HG03135 (cell line): ENCODE data around the gene WDR70.
"Not testable (repeated sequence)": the region's sequence is repeated elsewhere in the genome, so short reads cannot be mapped to it uniquely, and the experiment has no call there.

Source experiments
- ATAC-seq: cut with Tn5 transposase; IDR thresholded peaks from one replicate; pipeline ENCODE4 v1.9.1; 2021; ENCODE audit warnings: mild to moderate bottlenecking, moderate library complexity; ENCODE audit not compliant: unreplicated experiment

WDR70 gene

DNA sequence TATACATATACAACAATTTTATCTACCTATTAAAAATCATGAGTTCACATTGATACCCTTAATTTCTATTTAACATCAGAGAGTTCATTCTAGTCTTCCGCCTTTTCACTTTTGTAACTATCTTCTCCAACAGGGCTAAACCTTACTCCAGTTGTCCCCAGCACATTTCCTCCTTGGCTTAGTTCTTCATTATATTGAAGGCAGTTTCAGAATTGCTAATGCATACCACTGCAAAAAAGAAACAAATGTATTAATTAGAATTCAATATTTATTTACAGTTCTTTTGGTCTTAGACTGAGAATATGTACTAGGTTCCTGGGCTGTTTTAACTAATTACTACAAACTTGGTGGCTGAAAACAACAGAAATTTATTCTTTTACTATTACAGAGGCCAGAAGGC lies 132.5 kb downstream of the WDR70 start:
- ATAC-seq, result no peak

DNA sequence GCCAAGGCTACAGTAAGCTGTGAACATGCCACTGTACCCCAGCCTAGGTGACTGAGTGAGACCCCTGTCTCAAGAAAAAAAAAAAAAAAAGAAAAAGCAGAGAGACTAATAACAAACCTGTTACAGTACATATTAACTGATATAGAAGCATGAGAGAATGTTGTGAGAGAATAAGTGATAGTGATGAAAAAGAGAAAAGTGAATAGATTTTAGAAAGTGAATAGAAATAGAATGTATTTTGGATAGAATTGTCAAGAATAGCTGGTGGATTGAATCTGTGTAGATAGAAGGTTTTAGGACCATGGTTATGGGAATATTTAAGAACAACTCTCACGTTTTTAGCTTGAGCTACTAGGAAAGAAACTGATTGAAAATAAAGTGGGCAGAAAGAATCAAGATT lies 135.8 kb downstream of the WDR70 start:
- no peak for ATAC-seq

DNA sequence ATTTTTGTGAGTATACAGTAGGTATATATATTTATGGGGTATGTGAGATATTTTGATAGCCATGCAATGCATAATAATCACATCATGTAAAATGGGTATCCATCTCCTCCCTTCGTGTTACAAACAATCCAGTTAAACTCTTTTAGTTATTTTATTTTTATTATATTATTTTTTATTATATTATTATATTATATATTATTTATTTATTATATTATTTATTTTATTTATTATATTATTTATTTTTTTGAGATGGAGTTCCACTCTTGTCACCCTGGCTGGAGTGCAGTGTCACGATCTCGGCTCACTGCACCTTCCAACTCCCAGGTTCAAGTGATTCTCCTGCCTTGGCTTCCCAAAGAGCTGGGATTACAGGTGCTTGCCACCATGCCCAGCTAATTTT lies 138.6 kb downstream of the WDR70 start:
- no peak for ATAC-seq

DNA sequence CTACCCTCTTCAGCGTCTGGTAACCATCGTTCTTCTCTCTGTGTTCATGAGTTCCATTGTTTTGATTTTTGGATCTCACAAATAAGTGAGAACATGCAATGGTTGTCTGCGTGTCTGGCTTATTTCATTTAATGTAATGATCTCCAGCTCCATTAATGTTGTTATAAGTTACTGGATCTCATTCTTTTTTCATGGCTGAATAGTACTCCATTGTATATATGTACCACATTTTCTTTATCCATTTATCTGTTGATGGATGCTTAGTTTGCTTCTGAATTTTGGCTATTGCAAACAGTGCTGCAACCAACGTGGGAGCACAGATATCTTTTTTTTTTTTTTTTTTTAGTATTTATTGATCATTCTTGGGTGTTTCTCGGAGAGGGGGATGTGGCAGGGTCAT lies 139.2 kb downstream of the WDR70 start:
- not testable (repeated sequence) for ATAC-seq

DNA sequence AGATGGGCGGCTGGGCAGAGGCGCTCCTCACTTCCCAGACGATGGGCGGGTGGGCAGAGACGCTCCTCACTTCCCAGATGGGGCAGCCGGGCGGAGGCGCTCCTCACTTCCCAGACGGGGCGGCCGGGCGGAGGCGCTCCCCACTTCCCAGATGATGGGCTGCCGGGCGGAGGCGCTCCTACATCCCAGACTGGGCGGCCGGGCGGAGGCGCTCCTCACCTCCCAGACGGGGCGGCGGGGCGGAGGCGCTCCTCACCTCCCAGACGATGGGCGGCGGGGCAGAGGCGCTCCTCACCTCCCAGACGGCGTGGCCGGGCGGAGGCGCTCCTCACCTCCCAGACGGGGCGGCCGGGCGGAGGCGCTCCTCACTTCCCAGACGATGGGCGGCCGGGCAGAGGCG lies 140.2 kb downstream of the WDR70 start:
- ATAC-seq, result no peak

DNA sequence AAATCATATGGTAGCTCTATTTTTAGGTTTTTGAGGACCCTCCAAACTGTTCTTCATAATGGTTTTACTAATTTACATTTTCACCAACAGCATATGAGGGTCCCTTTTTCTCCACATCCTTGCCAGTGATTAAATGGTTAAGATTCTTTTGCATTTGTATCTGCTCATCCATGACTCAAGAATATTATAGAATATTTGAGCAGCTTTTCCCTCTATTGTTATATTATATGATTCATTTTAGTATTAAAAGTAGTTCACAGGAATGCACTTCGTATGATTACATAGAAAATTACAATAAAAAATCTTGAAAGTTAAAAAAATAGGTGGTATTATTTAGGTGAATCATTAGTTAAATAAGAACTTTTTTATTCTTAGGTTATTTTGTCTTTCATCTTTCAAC lies 140.7 kb downstream of the WDR70 start:
- no peak for ATAC-seq

DNA sequence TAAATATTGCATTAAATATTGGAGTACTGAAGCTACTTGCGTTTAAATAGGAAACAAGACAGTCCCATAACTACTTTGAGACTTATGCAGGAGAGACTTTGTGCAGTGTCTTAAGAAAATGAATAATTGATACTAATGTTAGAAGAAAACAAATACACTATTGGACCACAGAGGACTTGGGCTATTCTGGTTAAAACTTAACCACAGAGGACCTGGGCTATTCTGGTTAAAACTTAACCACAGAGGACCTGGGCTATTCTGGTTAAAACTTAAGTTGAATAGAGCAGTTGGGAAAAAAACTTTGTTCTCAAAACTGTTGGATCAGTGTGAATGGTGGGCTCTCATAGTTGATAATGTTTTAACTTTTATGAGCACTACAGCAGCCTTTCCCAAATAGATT lies 141.7 kb downstream of the WDR70 start:
- ATAC-seq, result no peak

DNA sequence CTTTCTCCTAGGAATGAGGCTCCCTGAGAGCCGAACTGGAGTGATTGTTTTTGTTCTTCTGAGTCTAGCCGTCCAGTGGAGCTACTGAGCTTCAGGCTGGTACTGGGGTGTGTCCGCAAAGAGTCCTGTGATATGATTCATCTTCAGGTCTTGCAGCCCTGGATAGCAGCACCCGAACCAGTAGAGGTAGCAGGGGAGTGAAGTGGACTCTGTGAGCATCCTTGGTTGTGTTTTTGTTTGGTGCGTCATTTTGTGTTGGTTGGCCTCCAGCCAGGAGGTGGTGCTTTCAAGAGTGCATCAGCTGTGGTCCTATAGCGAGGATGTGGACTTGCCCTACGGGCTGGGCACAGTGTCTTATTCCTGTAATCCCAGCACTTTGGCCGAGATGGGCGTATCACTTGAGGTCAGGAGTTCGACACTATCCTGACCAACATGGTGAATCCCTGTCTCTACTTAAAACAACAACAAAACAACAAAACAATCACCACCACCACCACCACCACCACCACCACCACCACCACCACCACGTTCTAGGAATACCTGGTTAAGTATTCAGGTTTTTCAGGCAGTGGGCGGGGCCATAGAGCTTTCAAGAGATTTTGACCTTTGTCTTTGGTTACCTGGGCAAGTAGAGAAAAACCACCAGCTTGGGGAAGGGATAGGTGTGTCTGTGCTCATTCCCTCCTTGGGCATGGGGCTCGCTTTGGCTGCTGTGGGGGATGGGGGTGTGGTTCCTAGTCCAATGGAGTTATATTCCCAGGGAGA lies 154.0 kb downstream of the WDR70 start:
- no peak for ATAC-seq

DNA sequence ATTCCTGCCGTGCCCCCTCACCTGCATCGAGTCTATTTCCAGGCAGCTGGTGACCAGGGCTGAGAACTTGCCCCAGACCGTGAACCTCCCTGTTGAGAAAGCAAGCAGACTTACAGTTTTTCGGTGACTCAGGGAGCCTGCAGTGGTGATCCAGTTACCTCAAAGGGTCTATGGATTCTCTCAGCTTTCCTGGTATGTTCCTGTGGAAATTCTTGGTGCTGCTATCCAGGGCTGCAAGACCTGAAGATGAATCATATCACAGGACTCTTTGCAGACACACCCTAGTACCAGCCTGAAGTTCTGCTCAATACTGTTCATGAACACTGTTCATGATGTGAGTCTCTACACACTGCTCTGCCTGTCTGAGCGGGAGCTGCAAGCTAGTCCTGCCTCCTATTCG lies 154.7 kb downstream of the WDR70 start:
- no peak for ATAC-seq

DNA sequence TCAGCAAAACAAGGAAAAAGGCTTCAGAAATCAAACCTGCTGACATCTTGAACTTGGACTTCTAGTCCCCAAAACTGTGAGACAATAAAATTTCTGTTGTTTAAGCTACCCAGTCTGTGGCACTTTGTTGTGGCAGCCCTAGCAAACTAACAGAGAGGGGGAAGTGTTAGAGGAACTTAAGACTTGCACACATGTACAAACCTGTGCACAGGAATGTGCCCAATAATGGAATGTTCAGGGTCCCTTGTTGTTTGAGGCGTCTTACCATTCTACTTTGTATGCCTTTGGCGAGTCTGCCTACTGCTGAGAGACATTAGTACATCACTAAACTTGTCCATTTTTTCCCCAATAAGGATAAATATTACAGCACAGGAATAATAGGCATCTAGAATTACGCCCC lies 160.3 kb downstream of the WDR70 start:
- ATAC-seq, result no peak

DNA sequence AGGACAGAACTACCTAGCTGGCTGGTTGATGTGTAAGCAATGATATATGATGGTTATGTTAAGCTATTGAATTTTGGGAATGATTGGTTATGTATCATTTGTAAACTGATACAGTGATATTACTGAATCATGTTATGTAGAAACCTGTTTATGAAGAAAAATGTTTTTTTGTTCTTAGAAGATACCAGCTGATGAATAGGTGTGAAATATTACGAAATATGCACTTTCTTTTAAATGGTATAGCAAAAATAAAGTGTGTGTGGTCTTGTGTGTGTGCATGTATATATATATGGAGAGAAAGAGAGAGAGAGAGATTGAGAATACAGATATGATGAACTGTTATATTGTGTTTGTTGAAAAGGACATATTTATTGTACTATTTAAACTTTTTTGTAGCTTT lies 164.1 kb downstream of the WDR70 start:
- no peak for ATAC-seq

DNA sequence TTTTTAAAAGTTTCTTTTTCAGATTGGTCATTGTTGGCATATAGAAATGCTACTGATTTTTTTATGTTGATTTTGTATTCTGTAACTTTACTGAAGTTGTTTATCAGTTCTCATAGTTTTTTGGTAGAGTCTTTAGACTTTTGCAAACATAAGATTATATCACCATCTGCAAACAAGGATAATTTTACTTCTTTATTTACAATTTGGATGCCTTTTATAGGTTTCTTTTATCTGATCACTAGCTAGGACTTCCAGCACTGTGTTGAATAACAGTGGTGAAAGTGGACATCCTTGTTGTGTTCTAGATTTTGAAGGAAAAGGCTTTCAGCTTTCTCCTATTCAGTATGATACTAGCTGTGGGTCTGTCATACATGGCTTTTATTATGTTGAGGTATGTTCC lies 170.3 kb downstream of the WDR70 start:
- no peak for ATAC-seq

DNA sequence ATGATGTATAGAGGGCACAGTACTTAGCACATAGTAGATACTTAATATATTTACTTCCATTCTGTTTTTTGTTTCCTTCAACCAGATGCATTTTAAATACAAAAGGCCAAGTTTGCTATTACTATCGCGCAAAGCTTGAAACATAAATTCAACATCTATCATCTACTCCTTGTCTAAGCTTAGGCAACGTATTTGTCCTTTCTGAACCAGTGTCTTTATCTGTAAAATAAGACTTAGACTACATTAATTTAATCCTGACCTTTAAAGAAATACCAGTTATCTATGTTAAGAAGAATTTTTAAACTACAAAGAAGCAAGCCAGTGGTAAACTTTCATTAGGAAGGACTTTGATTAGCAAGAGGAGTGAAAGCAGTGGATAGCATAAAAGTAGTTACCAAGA lies 173.0 kb downstream of the WDR70 start:
- ATAC-seq, result no peak

DNA sequence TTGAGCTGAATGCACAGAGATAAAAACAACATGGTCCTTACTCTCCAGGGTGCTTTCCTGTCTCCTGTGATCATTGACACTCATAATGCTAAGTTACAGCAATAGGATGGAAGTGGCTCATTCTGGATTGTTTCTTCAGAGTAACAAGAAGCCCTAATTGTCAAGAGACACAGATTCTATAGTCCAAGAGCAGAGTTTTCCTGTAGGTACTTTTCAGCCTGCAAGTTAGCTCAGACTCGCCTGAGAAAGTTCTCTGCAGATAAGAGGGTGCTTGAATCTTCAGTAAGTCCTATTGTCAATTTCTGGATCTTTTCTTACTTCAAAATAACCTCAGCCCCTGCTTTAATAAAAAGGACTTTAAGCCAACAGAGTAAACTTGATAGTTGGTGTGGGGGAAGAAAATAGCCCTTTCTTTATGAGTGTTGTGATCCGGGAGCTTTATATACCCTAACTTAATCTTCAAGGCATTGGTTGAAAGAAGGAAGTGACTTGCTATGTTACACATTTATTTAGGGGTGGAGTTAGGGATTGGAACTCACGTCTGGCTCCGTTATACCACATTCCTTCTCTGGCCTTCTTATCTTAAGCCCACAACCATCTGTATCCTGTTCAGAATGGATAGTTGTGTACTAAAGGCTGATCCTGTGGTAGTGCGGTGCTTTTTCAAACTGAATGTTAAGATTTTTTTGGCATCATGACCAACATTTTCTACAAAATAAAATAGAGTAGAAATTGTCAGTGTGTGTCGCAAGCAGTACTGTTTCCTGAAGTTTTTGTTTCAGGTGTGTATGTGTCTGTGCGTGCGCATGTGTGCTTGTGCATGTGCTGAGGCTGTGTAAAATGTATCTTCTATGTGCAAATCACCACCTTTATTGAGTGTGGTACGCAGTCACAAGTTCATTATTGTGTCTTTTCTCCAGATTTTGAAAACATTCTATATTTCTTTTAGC lies 173.9 kb downstream of the WDR70 start:
- ATAC-seq, result no peak

DNA sequence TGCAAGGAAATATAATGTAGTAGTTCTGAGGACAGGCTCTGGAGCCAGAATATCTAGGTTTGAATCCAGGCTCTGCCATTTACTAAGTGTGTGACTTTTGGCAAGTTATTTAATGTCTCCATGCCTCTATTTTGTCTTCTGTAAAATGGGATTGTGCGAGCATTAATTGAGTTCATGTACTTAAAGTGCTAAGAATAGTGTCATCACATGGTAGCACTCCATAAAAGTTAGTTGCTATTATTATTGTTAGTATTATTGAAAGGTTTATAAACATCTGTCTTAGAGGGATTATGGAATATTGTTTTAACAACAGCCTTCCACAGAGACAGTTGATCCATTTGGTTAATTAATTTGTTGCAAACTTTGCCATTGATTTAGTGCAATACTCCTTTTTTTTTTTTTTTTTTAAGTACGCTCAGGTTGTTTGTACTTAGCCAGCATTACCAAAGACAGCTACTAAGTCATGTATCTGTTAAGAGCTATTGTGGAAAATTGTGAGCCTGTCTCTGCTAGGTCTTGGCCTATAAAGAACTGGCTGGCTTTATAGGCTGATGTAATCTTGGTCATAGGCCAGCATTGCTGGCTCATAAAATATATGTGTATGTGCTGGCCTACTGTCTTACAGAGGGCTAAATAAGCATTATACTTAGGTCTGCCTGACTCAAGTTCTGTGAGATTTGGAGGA lies 174.7 kb downstream of the WDR70 start:
- no peak for ATAC-seq

DNA sequence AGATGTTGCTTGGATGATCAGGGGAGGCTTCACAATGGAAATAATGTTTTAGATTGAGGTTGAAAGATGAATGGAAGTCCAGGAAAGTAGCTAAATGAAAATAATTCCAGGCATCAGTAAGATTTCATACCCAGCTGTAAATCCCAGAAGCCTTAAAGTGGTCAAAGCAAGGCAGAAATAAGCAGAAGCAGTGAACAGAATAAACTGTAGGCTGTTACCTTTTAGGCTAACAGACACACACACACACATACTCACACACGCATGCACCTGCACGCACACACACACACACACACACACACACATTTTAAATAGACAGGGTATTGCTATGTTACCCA lies 175.3 kb downstream of the WDR70 start:
- no peak for ATAC-seq

DNA sequence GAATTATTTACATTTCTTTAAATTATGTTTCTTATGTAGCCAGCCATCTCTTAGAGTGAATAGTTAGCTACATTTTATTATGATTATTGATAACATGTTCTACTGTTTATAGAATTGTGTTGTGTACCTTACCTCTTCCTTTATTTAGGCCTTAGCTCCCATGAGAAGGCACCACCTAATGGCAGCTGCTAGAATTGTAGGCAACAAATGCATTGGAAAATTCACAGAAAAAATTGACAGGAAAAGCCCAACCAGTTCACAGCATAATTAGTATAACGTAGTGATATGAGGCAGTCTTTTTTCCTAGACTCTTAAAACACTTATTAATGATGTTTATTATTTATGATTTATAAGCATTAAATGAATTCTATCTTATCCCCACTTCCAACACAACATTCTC lies 175.8 kb downstream of the WDR70 start:
- ATAC-seq, result no peak

DNA sequence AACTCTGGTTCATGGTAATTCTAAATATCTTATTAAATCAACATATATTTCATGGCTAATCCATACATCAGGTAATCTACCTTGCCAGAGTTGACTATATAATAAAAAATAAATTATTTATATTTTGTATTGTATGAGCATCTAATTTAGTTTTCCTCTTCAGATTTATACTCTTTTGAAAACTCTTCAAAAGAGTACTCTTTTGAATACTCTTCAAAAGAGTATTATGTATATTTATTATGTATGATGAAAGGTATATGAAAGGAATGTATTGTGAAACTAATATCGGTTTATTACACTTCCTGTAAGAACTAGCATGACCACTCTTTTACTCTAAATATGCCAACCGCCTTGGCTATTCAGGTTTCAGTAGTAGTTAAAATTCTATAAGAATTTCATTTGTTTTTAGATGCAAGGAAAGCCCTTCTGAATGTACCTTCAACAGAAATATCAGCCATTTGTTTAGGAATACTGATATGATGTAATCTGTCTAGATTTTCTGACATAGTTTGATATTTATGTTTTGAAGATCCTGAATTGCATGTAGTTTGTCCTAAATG lies 178.7 kb downstream of the WDR70 start:
- ATAC-seq, result no peak

DNA sequence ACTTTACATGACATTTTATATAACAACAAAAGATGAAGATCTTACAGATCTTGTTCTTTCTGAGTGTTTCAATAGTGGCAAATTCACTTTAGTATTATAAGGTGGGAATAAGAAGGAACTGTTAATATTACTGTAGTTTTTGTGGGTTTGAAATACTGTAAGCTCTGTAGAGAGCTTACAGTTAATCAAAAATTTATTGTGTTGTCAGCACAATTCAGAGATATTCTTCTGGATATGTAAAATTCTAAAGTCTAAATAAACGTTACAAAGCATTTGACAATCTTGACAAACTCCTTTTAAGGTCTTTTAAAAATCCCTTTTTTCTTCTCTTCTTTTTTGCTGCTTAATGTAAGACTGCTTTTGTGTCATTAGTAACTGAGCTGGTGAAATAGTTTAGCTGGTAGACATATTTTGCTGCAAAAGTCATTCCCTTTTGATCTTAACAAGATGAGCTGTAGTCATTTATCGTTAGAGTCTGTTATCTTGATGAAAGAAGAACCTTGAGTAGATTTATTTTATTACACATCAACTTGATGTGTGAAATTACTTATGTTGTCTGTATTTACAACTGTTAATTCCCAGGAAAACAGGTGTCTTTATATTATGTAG lies 186.0 kb downstream of the WDR70 start:
- no peak for ATAC-seq

DNA sequence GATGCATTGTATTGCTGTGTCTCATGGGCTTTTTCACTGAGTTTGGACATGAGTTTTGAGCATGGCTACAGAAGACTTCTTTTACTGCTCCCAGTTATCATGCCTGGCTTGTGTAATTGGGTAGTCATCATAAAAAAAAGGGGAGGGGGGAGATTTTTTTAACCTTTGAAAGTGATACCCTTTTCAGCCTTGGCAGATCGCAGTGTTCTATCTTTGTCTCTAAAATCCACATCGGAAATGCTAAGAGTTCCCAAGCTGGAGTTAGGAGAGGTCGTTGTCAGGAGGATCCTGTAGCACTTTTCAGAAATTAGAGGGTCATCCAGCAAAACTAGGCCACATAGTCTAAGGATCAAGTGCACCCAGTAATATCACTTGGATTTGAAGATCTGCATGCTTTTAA lies 188.4 kb downstream of the WDR70 start:
- ATAC-seq, result no peak
